ENCODE results near the gene OSGEPL1.
"Not testable (repeated sequence)": the region's sequence is repeated elsewhere in the genome, so short reads cannot be mapped to it uniquely, and the experiment has no call there.

Gene OSGEPL1

DNA sequence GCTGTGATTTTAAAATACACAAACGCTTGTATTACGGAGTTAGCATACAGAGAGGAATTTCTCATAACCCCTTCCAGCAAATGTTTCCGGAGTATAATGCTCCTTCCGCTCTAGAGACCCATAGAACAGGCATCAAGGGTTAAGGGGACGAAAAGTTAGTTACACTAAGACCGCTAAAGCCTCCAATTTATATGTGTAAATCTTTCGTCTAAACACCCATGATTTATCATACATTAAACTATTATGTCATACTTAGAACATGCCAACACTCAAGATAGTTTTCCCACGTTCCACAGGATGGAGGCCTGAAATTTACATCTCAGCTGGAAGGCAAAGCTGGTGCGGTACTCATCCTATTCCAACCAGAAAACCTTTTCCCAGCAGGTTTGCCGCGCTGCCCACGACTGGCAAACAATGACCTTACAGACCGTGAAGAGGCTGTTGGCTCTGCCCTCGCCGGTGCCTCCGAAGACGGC, 20.9 kb upstream of the OSGEPL1 start:
- H3K27ac ChIP-seq (ENCODE audit: low read length): peak overlapping the region; percentile 83
- H3K9ac ChIP-seq (ENCODE audit: low read length in 2 of 2): peak overlapping the region; percentile 86 to 91
- peaks cover 5 to 18% of the 10 kb centered on the region in 2 donors for H3K36me3 ChIP-seq (ENCODE audit: control insufficient read depth in 2 of 2, insufficient read depth in 2 of 2, low read length in 2 of 2)
- peaks cover 7% of the 10 kb centered on the region for H3K4me1 ChIP-seq (ENCODE audit: control insufficient read depth, insufficient read depth, low read length)
- no peaks in the 10 kb centered on the region for H3K27me3 ChIP-seq (ENCODE audit: control insufficient read depth in 1 of 2, insufficient read depth in 2 of 2, low read length in 2 of 2)
- H3K9me3 ChIP-seq (ENCODE audit: control insufficient read depth in 2 of 2, low read length in 2 of 2): no peaks in the 10 kb centered on the region
- H3K4me3 ChIP-seq (ENCODE audit: low read length in 2 of 2): peak overlapping the region; percentile 68 to 91

DNA sequence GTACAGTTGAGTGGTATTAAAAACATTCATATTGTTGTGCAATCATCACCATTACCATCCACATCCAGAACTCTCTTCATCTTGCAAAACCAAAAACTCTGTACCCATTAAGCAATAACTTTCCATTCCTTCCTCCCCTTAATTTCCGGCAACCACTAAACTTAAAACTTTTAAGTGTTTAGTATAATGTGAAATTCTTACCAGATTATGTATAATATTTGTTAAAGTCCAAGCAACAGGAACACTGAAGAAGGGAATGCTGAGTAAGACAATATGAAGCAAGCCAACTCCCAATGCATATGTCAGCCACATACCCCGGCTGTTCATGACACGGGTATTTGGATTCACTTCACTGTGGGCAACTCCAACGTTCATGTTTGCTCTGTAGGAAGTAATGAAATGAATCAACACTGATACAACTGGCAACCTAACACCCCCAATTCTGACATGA, 19.7 kb upstream of the OSGEPL1 start:
- H3K4me3 ChIP-seq (ENCODE audit: low read length in 2 of 2): peak overlapping the region in 1 of 2 donors; percentile 43
- no peak overlapping the region for H3K9ac ChIP-seq (ENCODE audit: low read length in 2 of 2)
- no peaks in the 10 kb centered on the region for H3K27me3 ChIP-seq (ENCODE audit: control insufficient read depth in 1 of 2, insufficient read depth in 2 of 2, low read length in 2 of 2)
- H3K9me3 ChIP-seq (ENCODE audit: control insufficient read depth in 2 of 2, low read length in 2 of 2): no peaks in the 10 kb centered on the region
- H3K4me1 ChIP-seq (ENCODE audit: control insufficient read depth, insufficient read depth, low read length): peaks cover 7% of the 10 kb centered on the region
- no peak overlapping the region for H3K27ac ChIP-seq (ENCODE audit: low read length)
- H3K36me3 ChIP-seq (ENCODE audit: control insufficient read depth in 2 of 2, insufficient read depth in 2 of 2, low read length in 2 of 2): peaks cover 5 to 22% of the 10 kb centered on the region in 2 donors

DNA sequence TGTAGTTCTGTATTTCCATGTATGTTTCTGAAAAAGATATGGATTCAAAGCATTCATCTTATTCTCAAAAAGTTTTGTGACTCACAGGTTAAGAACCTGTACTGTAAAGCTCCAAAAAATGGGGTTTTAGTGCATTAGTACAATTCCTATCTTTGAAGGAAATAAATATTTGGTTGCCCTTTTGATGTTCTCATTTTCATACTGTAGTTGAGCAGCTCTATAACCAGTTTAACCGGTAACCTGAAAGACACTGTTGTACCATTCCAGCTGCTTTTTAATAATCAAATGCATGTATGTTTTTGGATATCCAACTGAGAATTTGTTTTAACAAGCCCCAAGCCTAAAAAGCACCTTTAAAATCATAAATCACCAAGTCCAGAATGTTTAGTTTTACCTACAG, 9.6 kb upstream of the OSGEPL1 start:
- Histone ChIP-seq H3K36me3 (ENCODE audit: control insufficient read depth in 2 of 2, insufficient read depth in 2 of 2, low read length in 2 of 2) (peaks cover 11 to 51% of the 10 kb centered on the region in 2 donors), H3K9ac (ENCODE audit: low read length in 2 of 2) (no peak overlapping the region), H3K9me3 (ENCODE audit: control insufficient read depth in 2 of 2, low read length in 2 of 2) (no peaks in the 10 kb centered on the region), H3K4me3 (ENCODE audit: low read length in 2 of 2) (no peak overlapping the region), H3K4me1 (ENCODE audit: control insufficient read depth, insufficient read depth, low read length) (no peaks in the 10 kb centered on the region), H3K27ac (ENCODE audit: low read length) (no peak overlapping the region), H3K27me3 (ENCODE audit: control insufficient read depth in 1 of 2, insufficient read depth in 2 of 2, low read length in 2 of 2) (no peaks in the 10 kb centered on the region)

DNA sequence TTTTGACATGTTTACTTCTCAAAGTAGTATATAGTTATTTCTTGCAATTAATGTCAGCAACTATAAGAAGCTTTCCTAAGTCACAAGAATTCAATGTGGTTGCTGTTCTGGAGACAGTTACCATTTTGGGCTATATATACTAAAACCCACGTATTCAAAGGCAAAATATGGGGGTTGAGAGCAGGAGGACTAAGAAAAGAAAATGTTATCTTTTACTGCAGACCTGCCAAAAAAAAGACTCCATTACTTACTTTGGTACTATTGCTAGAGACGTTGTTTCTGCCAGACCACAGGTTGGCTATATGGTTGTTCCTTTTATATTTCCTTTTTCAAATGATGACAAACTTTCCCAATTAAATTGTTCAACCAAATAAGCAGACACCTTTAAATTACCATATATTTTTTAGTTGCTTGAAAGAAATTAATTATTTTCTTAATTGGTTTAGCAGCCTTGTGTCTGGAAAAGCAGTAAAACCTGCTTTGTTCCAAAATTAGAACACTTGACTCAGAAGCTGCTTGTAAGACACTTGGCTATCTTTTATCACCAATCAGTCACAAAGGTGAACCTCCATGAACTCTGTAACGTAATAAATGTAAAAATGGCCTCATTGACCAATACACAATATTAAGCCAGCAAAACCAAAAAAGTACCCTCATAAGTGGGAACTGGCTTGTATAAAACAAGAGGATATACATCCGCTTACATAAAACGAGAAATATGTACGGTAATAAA, 8.2 kb upstream of the OSGEPL1 start:
- H3K9ac ChIP-seq (ENCODE audit: low read length in 2 of 2): no peak overlapping the region
- no peaks in the 10 kb centered on the region for H3K4me1 ChIP-seq (ENCODE audit: control insufficient read depth, insufficient read depth, low read length)
- H3K27ac ChIP-seq (ENCODE audit: low read length): no peak overlapping the region
- H3K36me3 ChIP-seq (ENCODE audit: control insufficient read depth in 2 of 2, insufficient read depth in 2 of 2, low read length in 2 of 2): peaks cover 11 to 53% of the 10 kb centered on the region in 2 donors
- no peak overlapping the region for H3K4me3 ChIP-seq (ENCODE audit: low read length in 2 of 2)
- H3K9me3 ChIP-seq (ENCODE audit: control insufficient read depth in 2 of 2, low read length in 2 of 2): no peaks in the 10 kb centered on the region
- H3K27me3 ChIP-seq (ENCODE audit: control insufficient read depth in 1 of 2, insufficient read depth in 2 of 2, low read length in 2 of 2): no peaks in the 10 kb centered on the region

DNA sequence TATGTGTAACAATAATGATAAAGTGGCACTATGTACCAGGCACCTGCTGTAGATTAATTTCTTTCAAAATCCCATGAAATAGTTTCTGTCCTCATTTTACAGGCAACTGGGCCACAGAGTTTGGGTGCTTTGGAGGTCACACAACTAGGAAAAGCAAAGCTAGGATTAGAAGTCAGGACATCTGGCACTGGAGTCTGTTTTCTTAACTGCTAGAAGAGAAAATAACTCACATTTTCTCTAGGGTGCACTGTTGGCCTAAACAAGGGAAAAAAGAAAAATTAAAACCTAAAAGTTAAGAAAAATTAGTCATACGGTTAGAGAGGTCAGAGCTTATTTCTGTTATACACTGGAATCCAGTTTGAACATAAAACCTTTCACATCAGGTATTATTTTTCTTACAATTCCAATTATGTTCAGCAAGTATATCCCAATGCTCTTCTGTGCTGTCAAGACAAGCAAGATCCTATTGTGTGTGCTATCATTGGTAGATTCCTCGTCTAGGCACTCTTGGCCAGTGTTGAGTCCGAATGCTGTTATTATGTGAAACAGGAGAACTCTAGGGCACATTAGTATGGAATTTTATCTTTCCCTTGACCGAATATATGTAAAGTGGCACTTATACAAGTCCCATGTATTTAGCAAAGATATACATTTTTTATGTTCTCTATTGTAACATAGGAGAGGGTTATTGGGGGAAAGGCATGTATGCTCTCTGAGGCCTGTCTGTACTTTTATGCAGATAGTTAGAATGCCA, 1.5 kb upstream of the OSGEPL1 start:
- no peak overlapping the region for H3K27ac ChIP-seq (ENCODE audit: low read length)
- no peaks in the 10 kb centered on the region for H3K27me3 ChIP-seq (ENCODE audit: control insufficient read depth in 1 of 2, insufficient read depth in 2 of 2, low read length in 2 of 2)
- peaks cover 0 to 13% of the 10 kb centered on the region in 2 donors for H3K36me3 ChIP-seq (ENCODE audit: control insufficient read depth in 2 of 2, insufficient read depth in 2 of 2, low read length in 2 of 2)
- peaks cover 5% of the 10 kb centered on the region for H3K4me1 ChIP-seq (ENCODE audit: control insufficient read depth, insufficient read depth, low read length)
- H3K9me3 ChIP-seq (ENCODE audit: control insufficient read depth in 2 of 2, low read length in 2 of 2): no peaks in the 10 kb centered on the region
- peak overlapping the region in 1 of 2 donors; percentile 89 for H3K9ac ChIP-seq (ENCODE audit: low read length in 2 of 2)
- no peak overlapping the region for H3K4me3 ChIP-seq (ENCODE audit: low read length in 2 of 2)

DNA sequence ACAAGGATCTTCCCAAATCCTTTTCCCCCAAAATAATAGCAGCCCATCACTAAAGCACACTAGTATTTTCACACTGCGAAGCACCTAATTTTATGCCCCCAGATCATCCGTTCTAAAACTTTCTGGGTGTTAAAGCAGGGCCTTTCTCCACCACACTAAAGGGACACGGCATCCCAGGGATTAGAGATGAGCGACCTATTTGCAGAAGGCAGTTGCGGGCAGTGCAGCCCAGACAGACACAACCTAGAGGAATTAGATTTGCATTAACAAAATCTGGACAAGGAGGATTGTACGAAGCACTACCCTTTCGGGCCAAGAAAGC, 402 bp downstream of the OSGEPL1 start:
- H3K27ac ChIP-seq (ENCODE audit: low read length): peak overlapping the region; percentile 85
- H3K4me1 ChIP-seq (ENCODE audit: control insufficient read depth, insufficient read depth, low read length): peaks cover 5% of the 10 kb centered on the region
- H3K27me3 ChIP-seq (ENCODE audit: control insufficient read depth in 1 of 2, insufficient read depth in 2 of 2, low read length in 2 of 2): no peaks in the 10 kb centered on the region
- peaks cover 0 to 9% of the 10 kb centered on the region in 2 donors for H3K36me3 ChIP-seq (ENCODE audit: control insufficient read depth in 2 of 2, insufficient read depth in 2 of 2, low read length in 2 of 2)
- H3K9ac ChIP-seq (ENCODE audit: low read length in 2 of 2): peak overlapping the region; percentile 86 to 89
- peak overlapping the region; percentile 87 to 100 for H3K4me3 ChIP-seq (ENCODE audit: low read length in 2 of 2)
- no peaks in the 10 kb centered on the region for H3K9me3 ChIP-seq (ENCODE audit: control insufficient read depth in 2 of 2, low read length in 2 of 2)

DNA sequence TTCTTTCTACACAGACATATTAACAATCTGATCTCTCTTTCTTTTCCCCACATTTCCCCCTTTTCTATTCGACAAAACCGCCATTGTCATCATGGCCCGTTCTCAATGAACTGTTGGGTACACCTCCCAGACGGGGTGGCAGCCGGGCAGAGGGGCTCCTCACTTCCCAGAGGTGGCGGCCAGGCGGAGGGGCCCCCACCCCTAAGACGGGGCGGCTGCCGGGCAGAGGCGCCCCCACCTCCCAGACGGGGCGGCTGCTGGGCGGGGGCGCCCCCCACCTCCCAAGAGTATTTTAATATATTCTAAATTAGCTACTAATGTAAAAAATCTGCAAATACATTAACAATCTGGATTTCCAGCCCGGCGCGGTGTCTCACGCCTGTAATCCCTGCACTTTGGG, 2.4 kb downstream of the OSGEPL1 start:
- H3K4me3 ChIP-seq (ENCODE audit: low read length in 2 of 2); H3K9ac ChIP-seq (ENCODE audit: low read length in 2 of 2); H3K27me3 ChIP-seq (ENCODE audit: control insufficient read depth in 1 of 2, insufficient read depth in 2 of 2, low read length in 2 of 2); H3K9me3 ChIP-seq (ENCODE audit: control insufficient read depth in 2 of 2, low read length in 2 of 2); H3K4me1 ChIP-seq (ENCODE audit: control insufficient read depth, insufficient read depth, low read length); H3K36me3 ChIP-seq (ENCODE audit: control insufficient read depth in 2 of 2, insufficient read depth in 2 of 2, low read length in 2 of 2); H3K27ac ChIP-seq (ENCODE audit: low read length): not testable (repeated sequence)

DNA sequence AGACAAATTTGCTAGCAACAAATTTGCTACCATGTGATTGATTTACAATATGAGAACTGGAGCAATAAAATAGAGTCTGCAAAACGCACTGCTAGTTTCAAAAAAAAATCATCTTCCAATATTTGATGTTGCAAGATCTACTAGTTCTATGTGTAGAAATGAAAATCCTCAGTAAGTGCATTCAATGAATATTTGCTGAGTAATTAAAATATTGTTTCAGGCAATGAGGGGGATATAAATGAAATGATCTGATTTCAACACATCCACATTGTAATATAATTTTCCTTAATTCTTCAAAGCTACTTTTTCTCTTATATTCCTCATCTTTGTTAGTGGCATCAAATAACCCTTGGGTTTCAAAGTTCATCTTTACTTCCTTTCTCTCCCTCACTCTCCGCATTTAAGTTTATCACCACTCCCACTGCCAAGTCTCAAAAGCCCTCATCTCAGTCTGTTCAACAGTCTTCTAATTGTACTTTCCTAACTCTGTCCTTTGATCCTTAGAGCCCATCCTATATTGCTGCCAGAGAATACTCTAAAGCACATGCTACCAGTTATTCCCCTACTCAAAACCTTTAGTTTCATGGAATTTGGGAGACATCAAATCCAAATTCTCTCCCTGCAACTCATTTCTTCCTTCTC, 6.2 kb downstream of the OSGEPL1 start:
- no peak overlapping the region for H3K27ac ChIP-seq (ENCODE audit: low read length)
- no peak overlapping the region for H3K9ac ChIP-seq (ENCODE audit: low read length in 2 of 2)
- no peaks in the 10 kb centered on the region for H3K4me1 ChIP-seq (ENCODE audit: control insufficient read depth, insufficient read depth, low read length)
- no peaks in the 10 kb centered on the region for H3K9me3 ChIP-seq (ENCODE audit: control insufficient read depth in 2 of 2, low read length in 2 of 2)
- H3K36me3 ChIP-seq (ENCODE audit: control insufficient read depth in 2 of 2, insufficient read depth in 2 of 2, low read length in 2 of 2): peaks cover 3 to 4% of the 10 kb centered on the region in 2 donors
- no peak overlapping the region for H3K4me3 ChIP-seq (ENCODE audit: low read length in 2 of 2)
- H3K27me3 ChIP-seq (ENCODE audit: control insufficient read depth in 1 of 2, insufficient read depth in 2 of 2, low read length in 2 of 2): no peaks in the 10 kb centered on the region

DNA sequence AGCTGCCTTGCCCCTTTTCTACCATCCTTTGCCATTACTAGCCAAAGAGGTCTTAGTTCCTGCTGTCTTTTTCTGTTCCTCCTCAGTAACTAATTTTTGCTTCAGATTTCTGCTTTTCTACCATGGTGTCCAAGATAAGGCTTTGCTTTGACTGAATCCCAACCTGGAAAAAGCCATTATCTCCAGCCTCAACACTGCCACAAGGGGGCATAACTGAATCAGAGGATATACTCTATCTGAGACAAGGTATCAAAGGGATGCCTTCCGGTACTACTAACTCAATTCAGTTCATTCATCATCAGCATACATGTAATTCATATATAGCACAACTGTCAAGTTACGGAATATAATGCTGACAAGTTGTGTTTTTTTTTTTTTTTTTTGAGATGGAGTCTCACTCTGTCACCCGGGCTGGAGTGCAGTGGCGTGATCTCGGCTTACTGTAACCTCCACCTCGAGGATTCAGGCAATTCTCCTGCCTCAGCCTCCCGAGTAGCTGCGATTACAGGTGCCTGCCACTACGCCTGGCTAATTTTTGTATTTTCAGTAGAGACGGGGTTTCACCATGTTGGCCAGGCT, 11.4 kb downstream of the OSGEPL1 start:
- Histone ChIP-seq H3K27me3 (ENCODE audit: control insufficient read depth in 1 of 2, insufficient read depth in 2 of 2, low read length in 2 of 2) (no peaks in the 10 kb centered on the region), H3K36me3 (ENCODE audit: control insufficient read depth in 2 of 2, insufficient read depth in 2 of 2, low read length in 2 of 2) (peaks cover 6 to 14% of the 10 kb centered on the region in 2 donors), H3K9ac (ENCODE audit: low read length in 2 of 2) (no peak overlapping the region), H3K27ac (ENCODE audit: low read length) (no peak overlapping the region), H3K4me1 (ENCODE audit: control insufficient read depth, insufficient read depth, low read length) (no peaks in the 10 kb centered on the region), H3K4me3 (ENCODE audit: low read length in 2 of 2) (no peak overlapping the region), H3K9me3 (ENCODE audit: control insufficient read depth in 2 of 2, low read length in 2 of 2) (no peaks in the 10 kb centered on the region)

DNA sequence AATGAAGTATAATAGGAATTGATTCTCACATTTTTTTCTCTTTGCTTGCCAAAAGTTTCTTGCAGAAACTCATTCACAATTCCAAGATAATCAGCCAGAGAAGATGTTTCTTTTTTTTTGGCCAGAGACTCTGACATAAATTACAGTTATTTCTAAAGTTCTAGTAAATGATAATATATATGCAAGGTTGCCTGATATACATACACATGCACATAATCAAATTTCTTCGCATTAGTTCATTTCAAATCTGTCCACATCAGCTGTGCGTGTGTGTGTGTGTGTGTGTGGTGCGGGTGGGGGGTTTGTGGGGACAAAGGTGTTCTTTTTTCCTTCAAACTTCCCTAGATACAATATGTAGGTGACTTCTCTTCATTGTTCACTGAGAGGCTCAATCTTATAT, 33.2 kb downstream of the OSGEPL1 start:
- no peaks in the 10 kb centered on the region for H3K36me3 ChIP-seq (ENCODE audit: control insufficient read depth in 2 of 2, insufficient read depth in 2 of 2, low read length in 2 of 2)
- no peaks in the 10 kb centered on the region for H3K9me3 ChIP-seq (ENCODE audit: control insufficient read depth in 2 of 2, low read length in 2 of 2)
- no peak overlapping the region for H3K4me3 ChIP-seq (ENCODE audit: low read length in 2 of 2)
- H3K9ac ChIP-seq (ENCODE audit: low read length in 2 of 2): no peak overlapping the region
- no peaks in the 10 kb centered on the region for H3K27me3 ChIP-seq (ENCODE audit: control insufficient read depth in 1 of 2, insufficient read depth in 2 of 2, low read length in 2 of 2)
- H3K4me1 ChIP-seq (ENCODE audit: control insufficient read depth, insufficient read depth, low read length): no peaks in the 10 kb centered on the region
- no peak overlapping the region for H3K27ac ChIP-seq (ENCODE audit: low read length)

Measured in stomach smooth muscle (tissue), 2 donors.